ENCODE measurements around the gene PHF10.

- TF ChIP-seq ZBTB7A (IDR thresholded peaks at IDR 0.05; ENCODE audit: low read depth): no peak
- TF ChIP-seq YY1 (IDR thresholded peaks at IDR 0.05; ENCODE audit: low read depth): no peak
- no peak for TF ChIP-seq CEBPB (IDR thresholded peaks at IDR 0.05)
- no peak for TF ChIP-seq MAX (IDR thresholded peaks at IDR 0.05)
- TF ChIP-seq REST (IDR thresholded peaks at IDR 0.05; ENCODE audit: low read depth): no peak
- no peak for TF ChIP-seq USF1 (IDR thresholded peaks at IDR 0.05)
Observed at GRCh38 chr6:169675011-169675410, 49.3 kb downstream of the PHF10 start.
